Stimulated activated CD8-positive, alpha-beta memory T cell treated with anti-CD3 and anti-CD28 coated beads, Interleukin-15, amount 100 ng/mL, for 1 hour (primary cell): Measurements from ENCODE around the gene SPINT2.
A peak's percentile ranks its signal among the peaks of the same experiment; 100 is the strongest.

ENCODE experiments used
- DNase-seq: peaks from one replicate; pipeline ENCODE4 v3.0.0-alpha.2; 2020; ENCODE audit warnings: low read depth

The SPINT2 gene

DNA sequence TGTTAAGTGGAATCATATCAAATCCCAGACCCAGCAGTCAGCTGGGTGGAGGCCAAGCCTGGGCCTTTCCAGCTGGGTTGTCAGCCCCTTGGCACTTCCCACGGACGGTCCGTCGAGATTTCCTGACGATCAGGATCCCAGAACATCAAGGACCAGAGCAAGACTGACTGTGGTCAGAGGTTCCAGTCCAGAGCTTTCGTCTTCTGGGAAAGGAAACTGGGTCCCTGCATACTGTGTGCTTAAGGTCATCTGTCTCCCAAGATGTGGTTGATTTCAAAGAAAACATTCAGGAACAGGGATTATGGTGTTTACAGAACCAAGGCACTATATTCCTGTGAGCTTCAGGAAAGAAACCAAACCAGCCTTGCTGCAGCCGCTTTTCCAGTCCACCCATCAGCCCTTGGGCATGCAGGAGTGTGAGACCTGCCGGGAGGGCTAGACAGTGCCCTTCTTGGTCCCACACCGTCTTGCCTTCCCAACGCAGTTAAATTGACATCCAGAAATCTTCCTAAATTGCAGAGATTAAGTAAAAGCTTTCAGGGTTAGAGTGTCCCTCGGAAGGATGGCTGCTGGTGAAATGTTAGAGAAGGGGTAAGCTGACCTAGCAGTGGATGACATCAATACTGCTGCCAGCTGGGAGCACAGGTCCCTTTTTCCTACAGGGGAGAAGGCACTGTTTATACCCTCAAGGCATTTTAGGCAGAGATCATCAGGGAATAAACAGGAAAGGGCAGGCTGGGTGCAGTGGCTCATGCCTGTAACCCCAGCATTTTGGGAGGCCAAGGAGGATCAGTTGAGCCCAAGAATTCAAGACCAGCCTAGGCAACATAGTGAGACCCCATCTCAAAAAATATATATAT lies 34.7 kb downstream of the SPINT2 start:
- DNase-seq, result no peak

DNA sequence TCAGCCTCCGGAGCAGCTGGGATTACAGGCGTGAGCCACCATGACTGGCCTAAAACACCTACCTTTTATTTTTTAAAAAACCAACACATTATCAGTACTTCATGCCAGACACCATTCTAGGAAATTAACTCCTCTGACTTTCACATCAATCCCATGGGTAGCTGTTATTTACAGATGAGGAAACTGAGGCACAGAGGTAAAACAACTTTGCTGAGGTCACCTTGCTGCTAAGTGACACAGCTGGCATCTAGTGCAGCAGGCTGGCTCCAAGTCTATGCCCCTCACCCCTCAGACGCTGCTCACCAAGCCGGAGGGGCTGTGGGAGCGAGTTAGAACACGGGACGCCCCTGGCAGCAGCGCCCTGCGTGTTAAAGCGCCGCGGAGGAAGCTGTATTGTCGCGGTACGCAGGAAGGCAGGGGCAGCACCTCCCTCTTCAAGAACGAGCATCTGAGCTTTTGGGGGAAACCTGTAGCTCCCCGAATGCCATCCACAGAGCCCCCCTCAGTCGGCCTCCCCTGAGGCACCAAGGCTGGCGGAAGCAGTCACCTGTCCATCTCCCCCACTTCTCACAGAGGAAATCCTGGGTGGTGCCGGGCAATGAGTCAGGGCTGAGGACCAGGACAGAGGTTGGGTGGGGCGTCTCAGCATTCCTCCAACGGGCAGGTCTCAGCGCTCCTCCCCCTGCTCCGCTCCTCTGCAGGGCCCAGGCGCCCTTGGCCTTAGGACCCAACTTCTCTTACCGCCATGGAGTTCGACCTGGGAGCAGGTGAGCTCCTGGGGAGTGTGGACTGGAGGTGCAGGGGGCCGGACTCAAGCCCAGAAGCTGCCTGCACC lies 39.4 kb downstream of the SPINT2 start, which contains the start of gene C19orf33:
Gene C19orf33 (plus strand): TSS at position 735 of the 835 bp plus-strand sequence. CDS start 11 bp downstream, at position 746.
- DNase-seq, result no peak

DNA sequence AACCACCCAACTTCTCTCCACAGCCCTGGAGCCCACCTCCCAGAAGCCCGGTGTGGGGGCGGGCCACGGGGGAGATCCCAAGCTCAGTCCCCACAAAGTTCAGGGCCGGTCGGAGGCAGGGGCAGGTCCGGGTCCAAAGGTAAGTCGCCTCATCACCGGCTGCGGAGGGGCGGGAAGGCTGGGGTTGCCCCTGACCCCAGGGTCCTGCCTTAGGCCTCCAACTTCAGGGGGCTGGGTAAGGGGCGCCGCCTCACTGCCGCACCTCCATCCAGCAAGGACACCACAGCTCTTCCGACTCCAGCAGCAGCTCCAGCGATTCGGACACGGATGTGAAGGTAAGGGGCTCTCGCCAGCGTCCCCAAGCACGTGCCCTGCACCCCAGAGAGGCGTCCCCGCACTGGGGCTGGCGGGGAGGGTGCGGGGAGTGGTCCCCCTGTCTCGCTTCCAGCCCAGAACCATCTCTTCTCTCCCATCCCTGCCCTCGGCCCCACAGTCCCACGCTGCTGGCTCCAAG lies 40.0 kb downstream of the SPINT2 start:
- DNase-seq, result no peak

DNA sequence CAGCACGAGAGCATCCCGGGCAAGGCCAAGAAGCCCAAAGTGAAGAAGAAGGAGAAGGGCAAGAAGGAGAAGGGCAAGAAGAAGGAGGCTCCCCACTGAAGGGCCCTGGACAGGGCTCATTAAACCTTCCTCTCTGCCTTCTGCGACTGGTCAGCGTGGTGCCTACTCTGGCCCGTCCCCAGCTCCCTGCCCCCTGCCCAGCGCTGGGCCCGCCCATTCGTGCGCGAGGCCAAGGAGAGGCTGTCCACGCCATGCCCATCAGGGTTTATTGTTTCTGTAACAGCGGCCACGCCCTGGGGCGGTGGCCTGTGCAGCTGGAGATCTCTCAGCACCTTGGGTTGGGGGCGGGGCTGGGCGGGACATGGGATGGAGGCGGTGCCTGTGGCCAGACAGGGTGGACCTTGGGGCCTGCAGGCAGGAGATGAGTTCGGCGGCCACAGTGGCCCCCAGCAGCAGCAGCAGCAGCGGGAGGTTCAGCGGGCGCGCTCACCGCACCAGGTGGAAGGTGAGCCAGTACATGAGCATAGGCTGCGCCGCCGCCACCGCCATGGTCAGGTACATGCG lies 40.6 kb downstream of the SPINT2 start:
- no peak for DNase-seq

DNA sequence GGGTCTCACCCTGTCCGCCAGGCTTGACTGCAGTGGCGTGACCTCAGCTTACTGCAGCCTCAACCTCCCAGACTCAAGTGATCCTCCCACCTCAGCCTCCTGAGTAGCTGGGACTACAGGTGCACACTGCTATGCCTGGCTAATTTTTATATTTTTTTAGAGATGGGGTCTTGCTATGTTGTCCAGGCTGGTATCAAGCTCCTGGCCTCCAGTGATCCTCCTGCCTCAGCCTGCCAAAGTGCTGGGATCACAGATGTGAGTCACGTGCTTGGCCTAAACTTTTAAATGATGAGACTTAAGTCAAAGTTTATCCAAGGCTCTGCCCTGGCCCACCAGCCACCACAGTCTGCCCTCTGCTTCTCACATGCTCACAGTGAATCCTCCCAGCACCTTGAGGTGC lies 41.9 kb downstream of the SPINT2 start:
- DNase-seq, result no peak

DNA sequence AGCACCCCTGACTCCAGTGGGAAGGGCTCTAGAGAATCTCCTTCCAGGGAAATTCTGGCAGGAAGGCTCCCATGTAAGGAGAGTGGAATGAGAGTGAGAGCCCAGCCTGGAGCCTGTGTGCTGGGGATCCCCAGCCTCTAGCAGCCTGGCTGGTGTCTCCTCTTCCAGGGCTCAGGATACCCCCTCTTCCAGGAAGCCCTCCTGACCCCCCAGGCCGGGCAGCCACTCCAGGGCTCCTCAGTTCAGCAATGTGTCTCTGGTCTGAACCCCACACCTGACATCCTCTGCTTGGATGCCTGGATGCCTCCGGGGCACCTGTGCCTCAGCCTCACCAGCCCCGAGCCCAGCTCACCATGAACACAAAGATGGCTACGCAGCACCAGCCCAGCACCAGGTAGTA lies 42.7 kb downstream of the SPINT2 start:
- DNase-seq, result no peak

DNA sequence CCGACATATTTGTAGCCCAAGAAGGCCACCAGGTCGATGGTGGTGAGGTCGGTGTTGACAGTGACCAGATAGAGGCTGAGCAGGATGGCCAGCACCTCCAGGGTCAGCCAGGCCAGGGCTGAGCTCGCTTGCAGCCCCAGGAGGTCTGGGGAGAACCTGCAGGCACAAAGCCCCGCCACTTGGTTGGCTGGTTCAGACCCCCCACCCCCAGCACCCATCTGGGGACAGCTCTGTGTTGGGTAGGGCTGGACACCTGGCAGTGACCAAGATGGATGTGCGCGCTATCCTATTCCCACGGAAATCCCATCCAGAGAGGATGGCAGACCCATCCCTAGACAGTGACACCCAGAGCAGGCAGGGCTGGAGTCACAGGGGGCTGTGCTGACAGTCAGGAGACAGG lies 43.2 kb downstream of the SPINT2 start:
- no peak for DNase-seq

DNA sequence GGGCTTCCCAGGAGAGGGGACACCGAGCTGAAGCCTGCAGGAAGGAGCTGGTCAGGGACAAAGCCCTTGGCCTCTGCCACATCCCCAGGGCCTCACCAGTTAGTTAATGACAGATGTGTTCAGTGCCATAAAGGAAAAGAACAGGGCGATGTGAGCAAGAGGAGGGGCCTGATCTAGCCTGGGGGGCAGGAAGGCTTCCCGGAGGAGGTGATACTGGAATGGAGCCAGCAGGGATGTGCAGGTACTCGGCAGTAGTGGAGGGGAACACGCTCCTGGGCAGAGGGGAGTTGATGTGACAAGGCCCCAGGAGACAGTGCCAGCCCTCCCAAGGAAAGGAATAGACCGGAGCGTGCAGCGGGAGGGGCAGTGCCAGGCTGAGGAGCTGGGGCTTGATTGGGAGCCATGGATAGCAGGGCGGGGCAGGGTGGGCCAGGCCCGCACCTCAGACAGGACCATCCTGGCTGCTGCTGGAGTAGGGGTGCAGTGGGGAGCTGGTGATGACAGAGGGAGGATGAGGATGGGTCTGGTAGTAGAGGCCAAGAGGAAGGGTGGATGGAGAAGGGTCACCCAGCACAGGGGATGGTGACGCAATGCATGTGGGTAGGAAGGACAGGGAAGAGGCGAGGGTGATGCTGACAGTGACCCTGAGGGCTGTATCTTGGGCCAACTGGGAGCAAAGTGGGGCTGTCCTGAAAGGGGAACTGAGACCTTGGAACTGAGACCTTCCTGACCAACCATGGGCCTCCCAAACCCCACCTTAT lies 43.8 kb downstream of the SPINT2 start:
- no peak for DNase-seq

DNA sequence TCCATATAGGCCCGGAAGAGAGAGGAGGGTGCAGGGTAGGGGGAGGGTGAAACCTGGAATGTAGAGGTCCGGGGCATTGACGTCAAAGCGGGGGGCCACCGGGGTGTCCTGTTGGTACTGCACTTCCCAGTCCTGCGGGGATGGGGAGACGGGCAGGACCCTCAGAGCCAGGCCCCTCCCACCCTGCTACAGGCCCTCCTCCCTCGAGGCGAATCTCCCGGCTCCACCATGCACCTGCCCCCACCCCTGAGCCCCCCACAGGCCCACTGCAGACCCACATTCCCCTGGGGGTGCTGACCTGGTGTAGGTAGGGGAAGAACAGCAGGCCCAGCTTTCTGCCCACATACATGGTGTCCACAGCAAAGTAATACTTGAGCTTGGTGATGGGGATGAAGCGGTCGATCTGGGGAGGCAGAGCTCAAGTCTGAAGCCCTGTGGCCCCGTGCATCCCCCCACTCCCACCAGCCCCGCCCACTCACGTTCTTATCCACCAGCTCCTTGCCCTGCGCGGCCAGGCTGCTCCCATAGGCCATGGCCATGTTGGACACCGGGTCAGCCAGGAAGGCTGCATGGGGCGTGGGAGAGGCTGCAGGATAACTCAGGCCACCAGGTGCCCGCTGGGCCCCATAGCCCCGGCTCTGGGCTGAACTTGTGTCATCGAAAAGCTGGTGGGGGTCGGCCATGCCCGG lies 44.7 kb downstream of the SPINT2 start:
- no peak for DNase-seq

DNA sequence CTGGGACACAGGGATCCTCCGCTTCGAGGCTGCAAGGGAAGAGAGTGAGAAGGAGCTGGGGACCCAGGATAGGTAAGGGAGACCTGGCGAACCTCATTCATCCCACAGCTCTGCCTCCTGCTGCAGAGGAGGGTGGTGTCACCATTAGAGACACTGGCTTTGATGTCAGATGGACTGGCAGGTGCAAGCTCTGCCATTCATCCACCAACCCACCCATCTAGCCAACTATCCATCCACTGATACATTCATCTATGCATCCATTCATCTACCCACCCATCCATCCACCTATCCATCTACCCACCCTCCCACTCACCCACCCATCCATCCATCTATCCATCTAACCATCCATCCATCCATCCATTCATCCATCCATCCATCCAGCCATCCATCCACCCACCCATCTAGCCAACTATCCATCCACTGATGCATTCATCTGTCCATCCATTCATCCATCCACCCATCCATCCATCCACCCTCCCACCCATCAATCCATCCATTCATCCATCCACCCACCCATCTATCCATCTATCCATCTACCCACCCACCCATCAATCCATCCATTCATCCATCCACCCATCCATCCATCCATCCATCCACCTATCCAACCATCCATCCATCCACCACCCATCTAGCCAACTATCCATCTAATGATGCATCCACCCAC lies 45.4 kb downstream of the SPINT2 start:
- DNase-seq, result no peak

DNA sequence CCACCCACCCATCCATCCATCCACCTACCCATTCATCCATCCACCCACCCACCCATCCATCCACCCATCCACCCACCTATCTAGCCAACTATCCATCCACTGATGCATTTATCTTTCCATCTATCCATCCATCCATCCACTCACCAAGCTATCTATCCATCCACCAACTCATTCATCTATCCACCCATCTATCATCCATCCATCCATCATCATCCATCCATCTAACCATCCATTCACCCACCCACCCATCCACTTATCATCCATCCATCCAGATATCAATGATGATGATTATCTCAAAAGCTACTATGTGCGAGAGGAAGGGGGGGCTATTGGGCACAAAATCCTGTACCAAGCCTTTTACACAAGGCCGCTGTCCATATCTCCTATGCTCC lies 45.9 kb downstream of the SPINT2 start:
- no peak for DNase-seq

DNA sequence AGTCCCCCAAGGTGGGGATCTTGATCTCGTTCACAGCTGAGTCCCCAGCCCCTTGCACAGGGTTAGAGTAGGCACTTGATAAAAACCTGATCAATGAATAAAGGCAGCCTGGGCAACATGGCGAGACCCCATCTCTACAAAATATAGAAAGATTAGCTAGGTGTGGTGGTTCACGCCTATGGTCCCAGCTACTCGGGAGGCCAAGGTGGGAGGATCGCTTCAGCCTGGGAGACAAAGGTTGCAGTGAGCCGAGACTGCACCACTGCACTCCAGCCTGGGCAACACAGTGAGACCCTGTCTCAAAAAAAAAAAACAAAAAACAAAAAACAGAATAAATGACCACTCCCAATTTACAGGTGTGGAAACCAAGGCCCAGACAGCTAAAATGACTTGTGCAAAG lies 46.6 kb downstream of the SPINT2 start:
- DNase-seq, result no peak

DNA sequence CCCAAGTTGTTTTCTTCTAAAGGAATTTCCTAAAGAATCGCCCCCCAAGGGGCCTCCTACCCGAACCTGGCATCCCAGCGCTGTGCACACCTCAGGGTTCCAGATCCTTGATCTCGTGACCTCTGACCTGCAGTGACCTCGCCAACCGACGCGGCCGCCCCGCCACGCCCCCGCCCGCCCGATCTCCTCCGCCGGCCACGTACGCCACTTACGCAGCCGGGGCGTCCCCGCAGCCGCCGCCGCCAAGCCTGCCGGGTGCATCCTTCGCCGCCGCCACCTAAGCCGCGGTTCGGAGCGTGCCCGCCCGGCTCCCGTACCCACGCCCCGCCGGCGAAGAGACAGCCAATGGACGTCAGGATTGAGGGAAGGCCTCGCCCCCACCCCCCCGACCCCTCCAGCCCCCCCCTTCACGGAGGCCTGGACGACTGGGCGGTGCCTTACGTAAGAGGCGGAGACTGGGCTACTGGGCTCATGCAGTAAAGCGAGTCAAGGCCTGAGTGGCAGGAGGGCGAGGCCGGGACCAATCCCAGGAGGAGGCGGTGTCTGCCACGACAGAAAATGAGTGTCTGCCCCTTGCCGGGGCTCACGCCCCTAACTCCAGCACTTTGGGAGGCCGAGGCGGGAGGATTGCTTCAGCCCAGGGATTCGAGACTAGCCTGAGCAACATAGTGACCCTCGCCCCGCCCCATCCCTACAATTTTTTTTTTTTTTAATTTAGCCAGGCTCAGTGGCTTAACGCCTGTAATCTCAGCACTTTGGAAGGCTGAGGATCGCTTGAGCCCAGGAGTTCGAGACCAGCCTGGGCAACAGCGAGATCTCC lies 51.5 kb downstream of the SPINT2 start, which contains the start of gene YIF1B:
Gene YIF1B (minus strand): TSS at position 291 of the 820 bp plus-strand sequence. CDS start 30 bp downstream, at position 261.
- DNase-seq, result peak; percentile 85

DNA sequence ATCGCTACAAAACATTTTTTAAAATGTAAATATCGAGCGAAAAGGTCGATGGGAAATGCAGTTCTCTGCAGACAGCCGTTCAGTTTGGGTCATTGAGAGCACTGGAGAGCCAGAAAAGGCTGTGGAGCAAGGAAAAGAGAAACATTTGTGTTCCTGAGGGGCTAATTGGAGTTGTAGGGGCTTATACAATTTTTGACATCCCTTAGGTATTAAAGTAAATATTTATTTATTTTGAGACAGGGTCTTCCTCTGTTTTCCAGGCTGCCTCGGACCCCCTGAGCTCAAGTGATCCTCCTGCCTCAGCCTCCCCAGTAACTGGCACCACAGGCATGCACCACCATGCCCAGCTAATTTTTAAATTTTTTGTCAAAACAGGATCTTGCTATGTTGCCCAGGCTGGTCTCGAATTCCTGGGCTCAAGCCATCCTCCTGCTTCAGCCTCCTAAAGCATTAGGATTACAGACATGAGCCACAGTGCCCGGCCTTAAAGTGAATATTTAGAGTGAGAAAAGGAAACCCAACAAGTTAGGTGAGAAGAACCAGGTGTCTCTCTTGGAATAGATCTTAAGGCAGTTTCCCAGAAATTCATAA lies 52.2 kb downstream of the SPINT2 start:
- no peak for DNase-seq

DNA sequence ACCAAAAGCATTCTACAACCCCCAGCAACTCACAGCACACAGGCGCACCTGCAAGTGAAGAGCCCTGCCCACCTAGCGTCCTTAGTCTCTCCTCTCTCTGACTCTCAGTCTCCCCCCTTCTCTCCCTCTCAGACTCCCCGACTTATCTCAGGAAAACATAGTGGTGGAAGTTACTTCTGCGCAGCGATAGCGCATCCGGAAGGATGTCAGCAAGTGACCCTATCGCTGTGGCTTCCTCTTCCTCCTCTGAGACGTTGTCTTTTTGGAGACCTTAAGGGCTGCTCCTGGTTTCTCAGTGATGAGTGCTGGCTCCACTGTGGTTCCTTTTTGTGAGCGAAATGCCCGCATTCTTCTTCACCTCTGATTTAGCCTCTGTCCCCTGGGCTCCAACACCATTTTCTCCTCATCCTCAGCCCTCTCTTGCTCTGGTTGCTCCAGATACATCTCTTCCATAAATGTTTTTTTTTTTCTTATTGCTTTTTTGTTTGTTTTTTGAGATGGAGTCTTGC lies 52.8 kb downstream of the SPINT2 start:
- no peak for DNase-seq

DNA sequence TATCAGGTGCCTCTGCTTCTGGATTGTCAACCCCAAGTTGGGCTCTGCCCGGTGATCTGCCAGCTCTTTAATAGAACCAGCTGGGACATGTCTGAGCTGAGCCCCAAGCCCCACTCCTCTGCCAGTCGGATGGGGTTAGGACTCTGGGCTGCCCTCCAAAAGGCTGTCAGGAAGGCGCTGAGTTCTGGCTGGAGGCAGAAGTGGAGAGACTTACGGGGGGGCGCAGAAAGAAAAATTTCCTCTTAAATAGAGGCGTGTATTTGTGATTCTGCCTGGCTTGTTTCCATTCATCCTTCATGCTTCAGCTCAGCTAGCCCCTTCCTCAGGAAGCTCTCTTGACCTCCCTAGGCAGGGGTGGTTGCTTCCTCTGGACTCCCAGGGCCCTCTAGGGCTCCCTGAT lies 54.3 kb downstream of the SPINT2 start:
- no peak for DNase-seq

DNA sequence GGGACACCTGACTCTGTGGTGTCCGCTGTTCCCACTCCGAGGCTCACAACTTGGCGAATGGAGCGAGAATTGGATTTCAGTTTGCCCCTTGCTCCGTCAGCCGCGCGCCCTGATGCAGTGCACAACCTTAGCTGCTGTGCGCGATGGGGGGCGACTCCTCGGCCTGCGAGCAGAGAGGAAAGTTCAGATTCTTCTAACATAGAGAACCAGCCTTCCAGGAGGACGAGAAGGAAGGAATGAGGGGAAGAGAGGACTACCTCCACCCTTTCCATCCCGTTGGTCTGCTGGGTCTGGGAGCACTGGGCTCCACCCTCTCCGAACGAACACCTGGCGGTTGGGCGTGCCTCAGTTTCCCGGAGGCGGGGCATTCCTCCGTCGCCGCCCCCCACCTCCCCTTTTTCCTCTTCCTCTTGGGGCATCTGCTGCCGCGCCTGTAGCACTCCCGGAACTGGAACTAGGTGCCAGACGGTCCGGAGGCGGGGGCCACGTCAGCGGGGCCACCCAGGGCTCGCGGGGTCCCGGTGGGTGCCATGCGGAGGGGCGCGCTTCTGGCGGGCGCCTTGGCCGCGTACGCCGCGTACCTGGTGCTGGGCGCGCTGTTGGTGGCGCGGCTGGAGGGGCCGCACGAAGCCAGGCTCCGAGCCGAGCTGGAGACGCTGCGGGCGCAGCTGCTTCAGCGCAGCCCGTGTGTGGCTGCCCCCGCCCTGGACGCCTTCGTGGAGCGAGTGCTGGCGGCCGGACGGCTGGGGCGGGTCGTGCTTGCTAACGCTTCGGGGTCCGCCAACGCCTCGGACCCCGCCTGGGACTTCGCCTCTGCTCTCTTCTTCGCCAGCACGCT lies 55.3 kb downstream of the SPINT2 start, which contains the start of gene KCNK6:
Gene KCNK6 (plus strand): TSS at position 425 of the 838 bp plus-strand sequence. CDS start 106 bp downstream, at position 531.
- DNase-seq, result peak; percentile 14

DNA sequence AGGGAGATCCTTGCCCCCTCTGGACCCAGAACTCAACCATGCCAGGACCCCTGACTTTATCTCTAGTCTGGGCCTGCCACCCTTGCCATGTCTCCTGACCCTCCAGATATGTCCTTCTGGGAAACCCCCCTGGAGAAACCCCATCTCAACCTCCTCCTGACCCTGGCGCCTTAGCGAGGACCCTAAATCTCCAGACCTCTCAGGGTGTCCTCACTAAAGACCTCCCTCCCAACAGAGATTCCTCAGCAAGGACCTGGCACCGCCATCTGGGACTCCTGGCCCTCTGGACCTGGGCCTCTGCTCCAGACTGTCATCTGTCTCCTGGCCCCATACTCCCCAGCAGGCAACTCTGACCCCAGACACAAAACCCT lies 56.6 kb downstream of the SPINT2 start:
- no peak for DNase-seq
